Measurements from ENCODE around the gene SYCP2L.

- TF ChIP-seq EZH2 (IDR thresholded peaks at IDR 0.05; ENCODE audit: insufficient read depth, poor library complexity, severe bottlenecking): no peak
- TF ChIP-seq EZH2phosphoT487 (IDR thresholded peaks at IDR 0.05; ENCODE audit: insufficient read depth, low read depth): no peak
These were observed 2.4 kb upstream of the SYCP2L start for GRCh38 chr6:10884245-10884972.
